ENCODE data around the gene SETD6. TPM values are rescaled to one million over a fixed set of nuclear protein-coding genes. Genes with fewer than 3 reads are reported as not detected.

The SETD6 gene
- total RNA-seq, 1 donor from 2014 or later, result 25.0 TPM

DNA sequence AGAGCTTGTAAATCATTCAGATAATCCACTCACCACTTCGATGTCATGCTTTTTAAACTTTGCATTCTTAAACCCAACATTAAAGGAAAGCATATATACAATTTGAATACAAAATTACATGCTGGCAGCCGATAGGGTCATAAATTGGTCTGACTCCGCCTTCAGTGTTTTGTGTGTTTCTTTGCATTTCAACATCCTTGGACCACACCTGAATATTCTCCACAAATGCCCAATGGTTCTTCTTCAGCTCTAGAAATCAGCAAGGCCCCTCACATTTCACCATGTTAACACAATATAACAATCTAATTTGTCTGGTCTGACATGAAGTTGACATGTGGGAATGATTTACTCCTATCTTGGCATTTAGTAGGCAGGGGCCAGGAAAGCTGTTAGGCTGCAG, 17.1 kb downstream of the SETD6 start:
- DNase-seq (ENCODE audit: low read depth), result no peak
- TF ChIP-seq, protein P1, sequence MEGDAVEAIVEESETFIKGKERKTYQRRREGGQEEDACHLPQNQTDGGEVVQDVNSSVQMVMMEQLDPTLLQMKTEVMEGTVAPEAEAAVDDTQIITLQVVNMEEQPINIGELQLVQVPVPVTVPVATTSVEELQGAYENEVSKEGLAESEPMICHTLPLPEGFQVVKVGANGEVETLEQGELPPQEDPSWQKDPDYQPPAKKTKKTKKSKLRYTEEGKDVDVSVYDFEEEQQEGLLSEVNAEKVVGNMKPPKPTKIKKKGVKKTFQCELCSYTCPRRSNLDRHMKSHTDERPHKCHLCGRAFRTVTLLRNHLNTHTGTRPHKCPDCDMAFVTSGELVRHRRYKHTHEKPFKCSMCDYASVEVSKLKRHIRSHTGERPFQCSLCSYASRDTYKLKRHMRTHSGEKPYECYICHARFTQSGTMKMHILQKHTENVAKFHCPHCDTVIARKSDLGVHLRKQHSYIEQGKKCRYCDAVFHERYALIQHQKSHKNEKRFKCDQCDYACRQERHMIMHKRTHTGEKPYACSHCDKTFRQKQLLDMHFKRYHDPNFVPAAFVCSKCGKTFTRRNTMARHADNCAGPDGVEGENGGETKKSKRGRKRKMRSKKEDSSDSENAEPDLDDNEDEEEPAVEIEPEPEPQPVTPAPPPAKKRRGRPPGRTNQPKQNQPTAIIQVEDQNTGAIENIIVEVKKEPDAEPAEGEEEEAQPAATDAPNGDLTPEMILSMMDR (conservative IDR thresholded peaks at IDR 0.05; ENCODE audit: low read depth, low read length), result no peak
- no peak overlapping the region for H3K4me3 ChIP-seq (ENCODE audit: low read depth, low read length)

DNA sequence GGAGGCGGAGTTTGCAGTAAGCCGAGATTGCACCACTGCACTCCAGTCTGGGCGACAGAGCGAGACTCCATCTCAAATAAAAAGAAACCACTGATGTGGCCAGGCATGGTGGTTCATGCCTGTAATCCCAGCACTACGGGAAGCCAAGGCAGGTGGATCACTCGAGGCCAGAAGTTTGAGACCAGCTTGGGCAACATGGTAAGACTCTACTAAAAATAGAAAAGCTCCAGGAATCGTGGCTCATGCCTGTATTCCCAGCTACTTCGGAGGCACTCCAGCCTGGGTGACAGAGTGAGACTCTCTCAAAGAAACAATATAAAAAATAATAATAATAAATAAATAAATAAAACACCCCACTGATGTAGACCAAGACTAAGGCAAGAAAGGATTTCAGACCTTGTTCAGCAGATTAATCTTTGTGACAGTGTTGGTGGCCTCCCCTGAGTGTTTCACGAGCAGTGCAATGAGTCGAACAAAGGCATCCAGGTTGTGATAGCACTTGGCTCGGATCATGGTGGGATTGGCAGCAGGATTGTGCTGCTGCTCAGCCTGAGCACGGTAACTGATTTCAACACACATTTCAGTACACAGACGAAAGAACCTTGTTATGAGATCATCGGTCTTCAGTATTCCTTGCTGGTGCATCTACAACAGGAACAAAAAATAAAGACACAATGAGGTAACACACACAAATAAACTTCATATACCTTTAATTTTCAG, 18.6 kb downstream of the SETD6 start:
- DNase-seq (ENCODE audit: low read depth), result no peak
- TF ChIP-seq, protein P1 (conservative IDR thresholded peaks at IDR 0.05; ENCODE audit: low read depth, low read length), result no peak
- no peak overlapping the region for H3K4me3 ChIP-seq (ENCODE audit: low read depth, low read length)

DNA sequence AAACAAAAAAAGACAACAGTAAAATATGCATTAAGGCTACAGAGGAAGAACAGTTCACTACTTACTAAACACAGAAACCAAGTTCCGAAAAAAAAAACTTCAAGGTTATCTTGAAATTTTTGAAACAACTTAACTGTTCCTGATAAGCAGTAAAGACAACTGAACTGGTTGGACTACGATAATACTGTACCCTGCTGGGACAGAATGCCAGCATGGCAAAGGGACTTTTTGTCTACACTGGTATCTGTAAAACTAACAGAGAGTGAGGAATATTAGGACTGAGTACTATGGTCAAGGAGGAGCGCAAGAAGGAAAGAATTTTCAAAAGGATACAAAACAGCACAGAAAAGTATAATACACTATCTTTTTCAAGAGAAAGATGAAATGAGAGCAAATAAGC, 19.8 kb downstream of the SETD6 start:
- no peak for DNase-seq (ENCODE audit: low read depth)
- TF ChIP-seq, protein P1 (conservative IDR thresholded peaks at IDR 0.05; ENCODE audit: low read depth, low read length), result no peak
- no peak overlapping the region for H3K4me3 ChIP-seq (ENCODE audit: low read depth, low read length)

DNA sequence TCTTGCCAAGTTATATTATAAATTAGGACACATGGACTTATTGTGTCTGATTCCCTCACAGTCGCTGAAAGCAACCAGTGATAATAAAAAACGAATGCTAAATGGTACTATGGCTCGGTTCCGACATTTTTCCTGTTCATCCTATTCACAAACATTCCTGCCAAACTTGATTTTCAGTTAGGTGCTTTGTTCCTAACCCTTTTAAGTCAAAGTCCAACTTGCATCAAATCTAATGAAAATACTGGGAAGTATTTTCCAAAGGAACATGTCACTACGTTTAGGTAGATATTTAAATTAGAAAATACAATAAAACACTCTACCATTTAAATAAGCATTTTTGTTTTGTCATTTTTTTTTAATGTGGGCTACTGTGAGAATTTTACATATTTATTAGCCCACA, 21.0 kb downstream of the SETD6 start:
- TF ChIP-seq, protein P1 (conservative IDR thresholded peaks at IDR 0.05; ENCODE audit: low read depth, low read length), result no peak
- no peak overlapping the region for H3K4me3 ChIP-seq (ENCODE audit: low read depth, low read length)
- no peak for DNase-seq (ENCODE audit: low read depth)

DNA sequence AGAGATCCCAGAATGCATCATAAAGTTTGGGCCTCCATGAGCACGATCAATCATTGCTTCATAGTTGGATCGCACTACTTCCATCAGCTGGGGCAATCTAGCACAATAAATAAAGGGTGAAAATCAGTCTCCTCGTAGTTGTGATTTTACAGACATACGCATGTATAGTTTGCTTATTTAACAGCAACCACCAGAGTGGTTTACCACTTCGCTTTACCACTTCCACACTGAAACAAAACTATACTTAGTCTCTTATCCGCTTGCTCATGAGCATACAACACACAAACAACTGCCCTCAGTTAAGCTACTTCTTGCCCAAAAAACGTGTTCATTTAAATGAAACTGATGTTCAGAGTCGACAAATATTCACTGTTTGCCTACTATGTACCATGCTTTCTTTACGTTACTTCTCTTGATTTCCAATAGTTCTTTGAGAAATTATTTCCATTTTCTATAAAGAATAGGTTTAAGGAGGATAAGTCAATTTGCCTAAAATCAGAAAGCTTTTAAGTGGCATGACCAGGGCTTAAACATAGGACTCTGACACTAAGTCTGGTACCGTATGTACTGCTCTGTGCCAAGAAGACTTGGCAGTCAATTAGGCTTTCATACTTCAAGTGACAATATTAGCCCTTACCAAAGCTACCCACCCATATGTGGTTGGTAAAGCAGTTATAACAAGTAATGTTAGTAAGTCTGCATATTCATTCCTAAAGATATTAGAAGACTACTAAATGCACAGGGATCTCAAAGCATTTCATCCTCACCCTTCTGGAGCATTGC, 22.0 kb downstream of the SETD6 start:
- H3K4me3 ChIP-seq (ENCODE audit: low read depth, low read length), result no peak overlapping the region
- DNase-seq (ENCODE audit: low read depth), result no peak
- TF ChIP-seq, protein P1 (conservative IDR thresholded peaks at IDR 0.05; ENCODE audit: low read depth, low read length), result no peak

DNA sequence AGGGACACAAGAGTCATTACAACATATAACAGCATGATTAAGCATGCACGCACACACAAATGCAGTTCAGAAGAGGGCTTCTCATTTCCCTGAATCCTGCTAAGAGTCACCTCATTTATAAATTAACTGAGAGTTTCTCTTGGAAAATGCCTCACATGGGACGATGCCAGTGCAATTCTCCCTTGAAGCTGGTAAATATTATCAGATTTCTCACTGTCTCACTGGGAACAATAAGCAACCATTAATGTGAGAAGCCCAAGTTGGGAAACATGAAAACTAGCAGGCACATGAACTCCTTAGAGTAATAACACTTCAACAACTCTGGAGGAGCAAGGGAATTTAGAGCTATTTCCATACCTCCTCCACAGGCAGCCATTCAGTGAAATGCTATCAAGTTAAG, 26.4 kb downstream of the SETD6 start:
- TF ChIP-seq, protein P1 (conservative IDR thresholded peaks at IDR 0.05; ENCODE audit: low read depth, low read length), result no peak

More for the DNA sequence above, 26.4 kb downstream of the SETD6 start:
- DNase-seq (ENCODE audit: low read depth), result no peak
- H3K4me3 ChIP-seq (ENCODE audit: low read depth, low read length), result no peak overlapping the region

Data from epithelial cell of proximal tubule (primary cell).